ENCODE results near the gene LRRTM3.
A peak's percentile ranks its signal among the peaks of the same experiment; 100 is the strongest.

Gene LRRTM3

DNA sequence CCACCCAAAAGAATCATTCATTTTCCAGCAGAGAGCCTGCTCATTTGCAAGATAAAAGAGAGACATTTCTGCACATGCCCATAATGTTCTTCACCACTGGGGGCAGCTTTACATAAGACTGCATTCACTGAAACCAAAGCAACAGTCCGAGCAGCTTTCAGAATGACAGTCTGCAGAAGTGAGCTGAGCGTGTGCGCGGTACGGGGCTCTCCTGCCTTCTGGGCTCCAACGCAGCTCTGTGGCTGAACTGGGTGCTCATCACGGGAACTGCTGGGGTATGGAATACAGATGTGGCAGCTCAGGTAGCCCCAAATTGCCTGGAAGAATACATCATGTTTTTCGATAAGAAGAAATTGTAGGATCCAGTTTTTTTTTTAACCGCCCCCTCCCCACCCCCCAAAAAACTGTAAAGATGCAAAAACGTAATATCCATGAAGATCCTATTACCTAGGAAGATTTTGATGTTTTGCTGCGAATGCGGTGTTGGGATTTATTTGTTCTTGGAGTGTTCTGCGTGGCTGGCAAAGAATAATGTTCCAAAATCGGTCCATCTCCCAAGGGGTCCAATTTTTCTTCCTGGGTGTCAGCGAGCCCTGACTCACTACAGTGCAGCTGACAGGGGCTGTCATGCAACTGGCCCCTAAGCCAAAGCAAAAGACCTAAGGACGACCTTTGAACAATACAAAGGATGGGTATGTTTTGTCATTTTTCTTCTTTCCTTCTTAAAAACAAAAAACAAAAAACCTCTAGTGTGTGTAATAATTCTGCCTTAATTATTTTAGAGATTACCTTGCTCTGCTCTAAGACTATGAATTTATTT lies at the start of gene LRRTM3:
TSS of gene LRRTM3 (plus strand) at position 141 of the 820 bp plus-strand sequence.
- Histone ChIP-seq H3K9ac (no peak within 1 kb of the TSS), H3K27ac (no peak within 1 kb of the TSS), H3K27me3 (peaks cover 29% of the 10 kb centered on the region), H3K36me3 (no peaks in the 10 kb centered on the region), H4K20me1 (no peaks in the 10 kb centered on the region), H3K4me1 (0 out of 2 replicates have a peak, but pooled peaks cover 5% of the 10 kb centered on the region), H3K9me3 (no peaks in the 10 kb centered on the region), H3K4me3 (no peak within 1 kb of the TSS; the same call in 1 of the 2 replicates), H3K4me2 (peak within 1 kb of the TSS; percentile 55)
- no peak for TF ChIP-seq Cebpa-rat (IDR thresholded peaks at IDR 0.05)

GRCh38 chr10:66877361-66877760 lies 48.5 kb upstream of the LRRTM3 start:
- no peak overlapping the region for H3K4me3 ChIP-seq
- no peaks in the 10 kb centered on the region for H3K9me3 ChIP-seq
- TF ChIP-seq Cebpa-rat (IDR thresholded peaks at IDR 0.05) = no peak
- H3K4me2 ChIP-seq = no peak overlapping the region
- no peaks in the 10 kb centered on the region for H3K4me1 ChIP-seq
- no peaks in the 10 kb centered on the region for H4K20me1 ChIP-seq
- no peak overlapping the region for H3K27ac ChIP-seq
- no peak overlapping the region for H3K9ac ChIP-seq
- H3K36me3 ChIP-seq = no peaks in the 10 kb centered on the region
- no peaks in the 10 kb centered on the region for H3K27me3 ChIP-seq

DNA sequence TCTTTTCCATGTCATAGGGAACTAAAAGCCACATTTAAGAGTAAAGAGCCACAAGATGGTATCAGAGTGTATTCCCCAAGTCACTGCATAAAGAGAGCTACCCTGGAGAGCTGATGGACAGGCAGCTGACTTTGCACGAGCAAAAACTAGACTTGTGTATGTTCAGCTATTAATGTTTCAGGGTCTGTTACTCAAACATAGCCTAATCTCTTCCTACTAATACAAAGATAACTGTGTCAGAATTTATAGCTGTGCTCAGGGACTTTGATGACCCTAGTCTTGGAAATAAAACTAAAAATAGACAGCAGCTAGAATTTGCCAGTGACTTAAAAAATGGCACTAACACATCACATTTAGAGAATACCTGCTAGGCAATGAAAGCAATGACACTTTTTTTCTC lies 45.5 kb upstream of the LRRTM3 start:
- Histone ChIP-seq H3K36me3 (no peaks in the 10 kb centered on the region), H3K4me3 (no peak overlapping the region), H3K27ac (no peak overlapping the region), H3K9ac (no peak overlapping the region), H3K4me1 (no peaks in the 10 kb centered on the region), H3K4me2 (no peak overlapping the region), H3K27me3 (no peaks in the 10 kb centered on the region), H4K20me1 (no peaks in the 10 kb centered on the region), H3K9me3 (no peaks in the 10 kb centered on the region)
- TF ChIP-seq Cebpa-rat (IDR thresholded peaks at IDR 0.05) = no peak

DNA sequence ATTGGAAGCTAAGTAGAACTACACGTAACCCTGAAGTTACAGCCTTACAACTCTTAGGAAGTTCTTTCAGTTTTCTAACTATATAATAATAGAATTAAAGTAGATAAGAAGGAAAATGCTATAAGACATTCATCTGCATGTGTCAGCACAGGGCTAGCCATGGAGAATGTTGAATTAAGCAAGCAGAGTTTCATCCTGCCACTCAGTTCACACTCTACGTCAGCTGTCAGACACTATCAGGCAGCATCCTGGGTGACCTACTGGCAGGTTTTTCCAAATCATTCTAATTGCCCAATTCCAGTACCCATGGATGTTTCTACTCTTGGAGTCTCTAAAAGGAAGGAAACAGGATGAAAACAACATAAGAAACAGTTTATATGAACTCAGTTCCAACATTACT lies 45.0 kb upstream of the LRRTM3 start:
- no peak for TF ChIP-seq Cebpa-rat (IDR thresholded peaks at IDR 0.05)
- H3K9me3 ChIP-seq = no peaks in the 10 kb centered on the region
- no peaks in the 10 kb centered on the region for H3K27me3 ChIP-seq
- H3K36me3 ChIP-seq = no peaks in the 10 kb centered on the region
- H3K27ac ChIP-seq = no peak overlapping the region
- H3K4me1 ChIP-seq = no peaks in the 10 kb centered on the region
- H3K4me2 ChIP-seq = no peak overlapping the region
- H3K9ac ChIP-seq = no peak overlapping the region
- H4K20me1 ChIP-seq = no peaks in the 10 kb centered on the region
- no peak overlapping the region for H3K4me3 ChIP-seq

- no peak overlapping the region for H3K27ac ChIP-seq
- H3K9ac ChIP-seq = no peak overlapping the region
- no peaks in the 10 kb centered on the region for H3K27me3 ChIP-seq
- no peak for TF ChIP-seq Cebpa-rat (IDR thresholded peaks at IDR 0.05)
- no peak overlapping the region for H3K4me3 ChIP-seq
- no peaks in the 10 kb centered on the region for H3K4me1 ChIP-seq
- H3K36me3 ChIP-seq = no peaks in the 10 kb centered on the region
- H4K20me1 ChIP-seq = no peaks in the 10 kb centered on the region
- no peaks in the 10 kb centered on the region for H3K9me3 ChIP-seq
- no peak overlapping the region for H3K4me2 ChIP-seq
These were observed 44.0 kb upstream of the LRRTM3 start for GRCh38 chr10:66881814-66882213.

- Histone ChIP-seq H3K4me2 (no peak overlapping the region), H3K4me1 (no peaks in the 10 kb centered on the region), H3K36me3 (no peaks in the 10 kb centered on the region), H3K27me3 (no peaks in the 10 kb centered on the region), H3K9ac (no peak overlapping the region), H3K4me3 (no peak overlapping the region), H3K9me3 (no peaks in the 10 kb centered on the region), H4K20me1 (no peaks in the 10 kb centered on the region), H3K27ac (no peak overlapping the region)
- no peak for TF ChIP-seq Cebpa-rat (IDR thresholded peaks at IDR 0.05)
These were observed 43.6 kb upstream of the LRRTM3 start for GRCh38 chr10:66882271-66882670.

GRCh38 chr10:66886848-66887247 lies 39.0 kb upstream of the LRRTM3 start:
- 0 out of 2 replicates have a peak, but pooled peaks cover 5% of the 10 kb centered on the region for H3K4me1 ChIP-seq
- H3K9me3 ChIP-seq = no peaks in the 10 kb centered on the region
- no peaks in the 10 kb centered on the region for H3K27me3 ChIP-seq
- H3K36me3 ChIP-seq = no peaks in the 10 kb centered on the region
- no peak overlapping the region for H3K4me2 ChIP-seq
- H3K4me3 ChIP-seq = no peak overlapping the region
- no peak for TF ChIP-seq Cebpa-rat (IDR thresholded peaks at IDR 0.05)
- H4K20me1 ChIP-seq = no peaks in the 10 kb centered on the region
- no peak overlapping the region for H3K9ac ChIP-seq
- H3K27ac ChIP-seq = no peak overlapping the region

DNA sequence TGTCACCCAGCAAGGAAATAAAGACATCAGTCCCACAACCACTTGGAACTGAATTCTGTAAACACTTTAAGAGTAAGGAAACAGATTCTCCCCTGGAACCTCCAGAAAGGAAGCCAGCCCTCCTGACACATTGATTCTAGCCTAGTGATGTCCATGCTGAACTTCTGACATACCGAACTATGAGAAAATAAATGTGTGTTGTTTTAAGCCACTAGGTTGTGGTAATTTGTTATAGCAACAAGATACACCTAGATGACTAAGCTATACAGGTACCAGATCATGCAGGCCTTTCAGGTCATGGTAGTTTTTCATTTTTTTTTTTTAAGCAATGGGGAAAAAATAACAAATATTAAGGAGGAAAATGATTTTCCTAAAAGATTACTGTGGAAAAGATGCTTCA lies 37.6 kb upstream of the LRRTM3 start:
- 0 out of 2 replicates have a peak, but pooled peaks cover 5% of the 10 kb centered on the region for H3K4me1 ChIP-seq
- no peaks in the 10 kb centered on the region for H3K27me3 ChIP-seq
- H3K4me3 ChIP-seq = no peak overlapping the region
- H3K36me3 ChIP-seq = no peaks in the 10 kb centered on the region
- H3K9ac ChIP-seq = no peak overlapping the region
- no peak overlapping the region for H3K4me2 ChIP-seq
- H3K27ac ChIP-seq = no peak overlapping the region
- no peaks in the 10 kb centered on the region for H3K9me3 ChIP-seq
- no peak for TF ChIP-seq Cebpa-rat (IDR thresholded peaks at IDR 0.05)
- H4K20me1 ChIP-seq = no peaks in the 10 kb centered on the region

GRCh38 chr10:66892871-66893270 lies 33.0 kb upstream of the LRRTM3 start:
- Histone ChIP-seq H3K4me3 (no peak overlapping the region), H3K27ac (no peak overlapping the region), H3K27me3 (no peaks in the 10 kb centered on the region), H3K9me3 (0 out of 2 replicates have a peak, but pooled peaks cover 2% of the 10 kb centered on the region), H3K9ac (no peak overlapping the region), H3K36me3 (no peaks in the 10 kb centered on the region), H3K4me1 (0 out of 2 replicates have a peak, but pooled peaks cover 1% of the 10 kb centered on the region), H3K4me2 (no peak overlapping the region), H4K20me1 (no peaks in the 10 kb centered on the region)
- TF ChIP-seq Cebpa-rat (IDR thresholded peaks at IDR 0.05) = no peak

DNA sequence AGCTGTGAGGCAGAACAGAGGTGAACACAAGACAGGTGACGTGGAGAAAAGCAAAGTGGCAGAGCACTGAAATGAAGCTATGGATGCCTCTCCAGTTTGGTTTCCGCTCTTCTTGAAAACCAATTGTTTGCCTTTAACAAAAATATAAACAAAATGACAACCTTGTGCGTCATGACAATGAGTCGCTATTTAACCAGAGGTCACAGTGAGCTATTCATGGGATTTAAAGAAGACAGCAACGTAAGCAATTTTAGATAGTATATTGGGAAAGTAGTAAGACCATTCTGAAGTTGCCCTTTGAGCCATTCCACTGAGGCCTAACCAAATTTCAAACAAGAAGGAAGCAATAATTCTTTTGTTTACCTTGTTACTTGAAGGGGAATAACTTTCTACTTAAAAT lies 15.2 kb upstream of the LRRTM3 start:
- Histone ChIP-seq H3K27ac (no peak overlapping the region), H4K20me1 (no peaks in the 10 kb centered on the region), H3K4me3 (no peak overlapping the region), H3K9me3 (no peaks in the 10 kb centered on the region), H3K4me2 (no peak overlapping the region), H3K4me1 (no peaks in the 10 kb centered on the region), H3K9ac (no peak overlapping the region), H3K36me3 (no peaks in the 10 kb centered on the region), H3K27me3 (no peaks in the 10 kb centered on the region)
- TF ChIP-seq Cebpa-rat (IDR thresholded peaks at IDR 0.05) = no peak
